ENCODE results near the gene SH3D21. TPM values are rescaled to one million over a fixed set of nuclear protein-coding genes. Genes with fewer than 3 reads are reported as not detected.
A peak's percentile ranks its signal among the peaks of the same experiment; 100 is the strongest.

Gene SH3D21
- total RNA-seq, 1 donor from 2014 or later, result 0.82 TPM

DNA sequence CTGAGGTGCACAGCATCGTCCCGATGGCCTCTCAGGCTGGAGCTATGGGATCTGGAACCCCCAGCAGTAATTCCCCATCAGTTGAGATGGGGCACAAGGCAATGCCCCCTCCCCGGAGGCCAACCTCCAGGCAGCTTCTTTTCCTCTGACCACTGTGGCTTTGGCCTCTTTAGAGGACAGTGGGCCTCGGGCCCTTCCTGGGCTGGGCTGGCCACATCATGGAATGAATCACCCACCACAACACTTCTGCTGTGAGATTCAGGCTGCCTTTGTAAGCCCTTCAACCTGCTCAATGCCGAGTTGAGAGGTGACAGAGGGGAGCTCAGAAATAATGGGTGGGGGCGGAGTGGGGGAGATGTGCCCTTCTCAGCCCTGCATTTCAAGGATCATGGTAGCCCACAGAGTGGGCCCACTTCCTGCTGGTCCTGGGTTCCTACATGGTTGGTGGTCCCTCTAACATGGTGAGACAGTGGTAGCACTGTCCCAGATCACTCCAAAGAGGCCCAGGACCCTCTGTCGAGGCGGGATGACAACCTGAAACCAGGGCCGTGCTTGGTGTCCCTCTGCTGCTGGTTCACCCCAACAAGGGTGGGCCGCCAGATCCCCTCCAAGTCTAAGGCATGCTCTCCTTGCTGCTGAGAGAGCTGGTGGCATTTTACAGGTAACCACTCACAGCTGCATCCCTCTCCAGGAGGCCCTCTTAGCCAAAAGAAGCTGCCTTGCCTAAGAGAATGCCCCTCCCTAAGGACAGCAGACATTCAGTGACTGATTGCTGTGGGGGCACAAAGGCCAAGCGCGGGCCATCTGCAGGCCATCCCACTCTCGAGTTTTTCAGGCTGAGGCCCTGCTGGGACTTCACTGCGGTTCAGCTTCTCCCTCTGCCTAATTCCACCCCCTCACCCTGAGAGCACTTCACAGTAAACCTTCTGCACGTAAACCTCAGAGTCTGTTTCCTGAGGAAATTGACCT lies 47.0 kb downstream of the SH3D21 start:
- FAIRE-seq (no peak), DNase-seq (ENCODE audit: low spot score in 2 of 2) (no peak)

DNA sequence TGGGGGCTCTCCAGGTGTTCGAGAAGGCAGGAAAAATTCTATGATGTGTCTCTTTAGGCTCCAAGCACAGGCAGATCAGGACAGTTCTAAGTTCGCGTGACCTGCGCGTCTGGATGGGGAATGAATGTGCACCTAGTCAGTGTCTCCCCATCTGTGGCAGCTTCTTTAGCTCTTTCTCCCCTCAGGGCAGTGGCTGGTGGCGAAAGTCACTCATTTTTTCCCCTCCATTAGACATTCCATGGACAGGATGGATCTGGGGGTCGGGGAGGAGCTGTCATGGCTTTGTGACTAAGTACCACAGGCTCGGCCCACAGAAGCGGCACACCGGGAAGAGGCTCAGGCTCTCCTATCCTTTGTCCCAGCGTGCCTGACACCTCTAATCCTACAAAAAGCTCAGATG lies 48.3 kb downstream of the SH3D21 start:
- no peak for DNase-seq (ENCODE audit: low spot score in 2 of 2)
- FAIRE-seq, result no peak

DNA sequence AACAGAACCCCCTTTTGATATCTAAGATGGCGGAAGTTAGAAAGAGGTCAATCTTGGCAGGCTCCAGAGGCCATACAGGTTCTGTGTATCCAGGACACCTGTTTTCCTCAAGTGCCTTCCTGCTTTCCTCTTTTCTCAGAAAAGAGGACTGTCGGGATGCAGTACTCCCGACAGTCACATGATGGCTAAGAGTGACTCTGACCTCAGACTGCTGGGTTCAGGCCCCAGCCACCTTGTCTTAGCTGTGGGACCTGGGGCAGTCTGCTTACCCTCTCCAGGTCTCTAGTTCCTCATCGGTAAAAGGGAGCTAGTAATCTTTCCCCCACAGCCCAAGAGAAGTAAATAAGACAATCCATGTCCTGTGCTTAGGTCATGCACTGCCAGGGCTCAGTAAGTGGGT lies 49.6 kb downstream of the SH3D21 start:
- no peak for DNase-seq (ENCODE audit: low spot score in 2 of 2)
- no peak for FAIRE-seq

DNA sequence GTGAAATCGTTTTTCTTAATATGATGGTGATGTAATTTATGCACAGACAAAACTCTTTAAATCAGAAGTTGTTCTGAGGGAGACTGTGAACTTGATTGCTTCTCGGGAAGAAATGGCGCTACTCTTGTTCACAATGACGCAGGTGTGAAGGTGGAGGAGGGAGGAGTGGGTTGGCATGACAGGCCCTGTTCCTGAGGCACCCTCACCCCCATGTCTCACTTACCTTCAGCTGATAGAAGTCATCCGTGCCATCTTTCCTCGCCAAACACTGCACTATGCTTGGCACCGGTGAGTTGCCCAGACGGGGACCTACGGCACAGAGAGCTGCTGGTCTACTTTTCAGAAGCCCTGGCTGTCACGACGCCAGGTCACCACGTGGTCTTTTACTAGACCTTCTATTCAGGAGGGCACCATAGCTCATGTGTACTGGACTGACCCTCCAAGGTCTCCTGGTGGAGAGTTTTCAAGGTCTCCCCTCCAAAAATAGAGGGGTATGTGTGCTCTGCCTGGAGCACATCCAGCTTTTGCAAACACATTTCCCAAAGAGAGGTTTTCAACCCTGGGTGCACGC lies 52.4 kb downstream of the SH3D21 start:
- no peak for FAIRE-seq
- DNase-seq (ENCODE audit: low spot score in 2 of 2), result no peak

DNA sequence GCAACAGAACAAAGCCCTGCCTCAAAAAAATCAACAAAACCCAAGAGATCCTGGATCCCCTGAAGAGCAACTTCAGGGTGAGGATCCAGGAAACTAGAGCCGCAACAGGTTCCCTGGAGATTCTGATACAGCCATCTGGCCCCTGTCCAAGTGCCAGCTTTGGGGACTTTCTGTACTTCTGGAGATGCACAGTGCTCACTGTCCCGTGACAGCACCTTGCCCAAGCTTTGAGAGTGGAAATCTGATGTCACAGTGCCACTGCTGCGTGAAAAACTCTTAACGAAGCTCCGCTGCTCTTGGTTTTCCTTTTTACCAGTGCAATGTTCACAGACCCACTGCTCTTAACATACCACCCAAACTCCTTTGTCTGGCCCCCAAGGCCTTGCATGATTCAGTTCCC lies 53.2 kb downstream of the SH3D21 start:
- DNase-seq (ENCODE audit: low spot score in 2 of 2) (no peak), FAIRE-seq (no peak)

DNA sequence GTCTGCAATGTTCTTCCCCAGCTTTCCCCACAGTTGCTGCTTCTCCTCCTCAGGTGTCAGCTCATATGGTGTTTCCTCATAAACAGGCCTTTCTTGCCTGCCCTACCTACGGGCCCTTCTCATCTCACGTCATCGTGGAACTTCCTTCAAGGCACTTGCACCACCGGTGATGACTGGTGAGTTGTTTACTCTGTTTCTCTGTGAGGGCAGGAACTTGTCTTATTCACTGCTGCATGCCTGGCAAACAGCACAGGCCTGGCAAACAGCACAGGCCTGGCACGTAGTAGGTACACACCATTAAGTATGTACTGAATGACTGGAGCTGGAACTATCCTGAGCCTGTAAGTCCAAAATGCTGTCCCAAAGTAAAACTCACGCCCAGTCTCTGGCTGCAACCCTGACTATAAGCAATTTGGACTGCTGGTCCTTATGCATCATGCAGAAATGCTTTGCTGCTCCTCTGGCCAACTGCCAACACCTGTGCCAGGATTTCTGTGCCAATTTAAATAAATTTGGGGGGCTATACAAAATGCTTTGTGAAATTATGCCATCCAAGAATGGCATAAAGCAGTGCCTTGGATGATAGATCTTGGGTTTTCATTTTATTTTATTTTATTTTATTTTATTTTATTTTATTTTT lies 53.9 kb downstream of the SH3D21 start:
- FAIRE-seq (no peak), DNase-seq (ENCODE audit: low spot score in 2 of 2) (no peak)

DNA sequence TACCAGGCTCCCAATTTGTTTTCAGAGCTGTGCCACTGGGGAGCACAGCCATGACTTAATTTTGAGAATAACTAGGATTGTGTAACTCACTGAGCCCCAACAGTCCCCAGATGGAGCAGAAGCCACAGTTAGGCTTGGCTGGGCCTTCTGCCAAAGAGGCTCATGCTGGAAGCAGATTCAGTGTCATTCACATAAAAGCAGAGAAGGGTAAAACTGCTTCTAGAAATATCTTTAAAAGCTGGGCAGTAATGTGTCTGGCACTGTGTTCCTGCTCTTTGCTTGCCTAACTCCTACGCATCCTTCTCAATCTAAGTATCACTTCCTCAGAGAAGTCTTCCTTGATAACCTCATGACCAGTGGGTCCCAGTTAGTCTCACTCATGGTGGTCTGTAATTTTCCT lies 59.2 kb downstream of the SH3D21 start:
- DNase-seq (ENCODE audit: low spot score in 2 of 2) (no peak), FAIRE-seq (no peak)

DNA sequence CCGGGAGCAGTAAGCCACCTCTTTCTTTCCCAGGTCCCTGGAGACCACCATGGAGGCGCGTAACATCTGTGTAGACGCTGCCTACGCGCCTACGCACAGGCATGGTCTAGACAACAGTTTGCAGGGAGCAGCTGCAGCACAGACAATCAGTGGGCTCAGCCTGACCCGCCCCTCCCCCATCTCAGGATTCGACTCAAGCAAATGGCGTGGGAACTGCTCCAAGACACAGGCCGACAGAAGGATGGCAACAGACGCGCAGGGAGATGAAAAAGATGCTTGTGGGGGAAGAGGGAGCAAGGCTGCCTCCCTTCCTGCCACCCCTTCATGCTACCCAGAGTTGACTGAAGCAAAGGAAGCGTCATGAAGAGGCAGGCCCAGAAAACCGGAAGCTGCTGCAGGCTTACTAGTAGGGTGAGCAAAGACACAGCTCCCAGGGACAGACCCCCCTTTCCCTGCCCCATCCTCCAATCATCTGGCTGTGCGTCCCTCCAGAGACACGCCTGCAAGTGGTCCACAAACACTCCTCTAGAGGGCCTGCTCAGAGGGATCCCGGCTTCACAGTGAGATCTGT lies 60.0 kb downstream of the SH3D21 start:
- FAIRE-seq (no peak), DNase-seq (ENCODE audit: low spot score in 2 of 2) (no peak)

DNA sequence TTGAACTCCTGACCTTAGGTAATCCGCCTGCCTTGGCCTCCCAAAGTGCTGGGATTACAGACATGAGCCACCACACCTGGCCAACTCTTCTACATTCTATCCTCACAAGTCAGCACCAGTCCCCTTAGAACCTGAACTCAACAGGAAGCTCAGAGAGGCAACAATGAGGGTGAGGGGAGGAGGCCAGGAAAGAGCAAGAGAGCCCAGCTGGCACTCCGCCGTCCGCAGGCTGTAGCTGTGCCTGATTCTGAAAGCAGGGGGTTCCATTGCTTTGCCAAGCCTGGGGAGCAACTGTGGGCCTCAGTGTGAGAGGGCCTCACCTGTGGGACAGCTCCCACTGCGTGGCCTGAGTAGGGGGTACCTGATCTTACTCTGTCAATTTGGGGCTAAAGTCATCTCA lies 60.9 kb downstream of the SH3D21 start:
- DNase-seq (ENCODE audit: low spot score in 2 of 2) (no peak), FAIRE-seq (no peak)

DNA sequence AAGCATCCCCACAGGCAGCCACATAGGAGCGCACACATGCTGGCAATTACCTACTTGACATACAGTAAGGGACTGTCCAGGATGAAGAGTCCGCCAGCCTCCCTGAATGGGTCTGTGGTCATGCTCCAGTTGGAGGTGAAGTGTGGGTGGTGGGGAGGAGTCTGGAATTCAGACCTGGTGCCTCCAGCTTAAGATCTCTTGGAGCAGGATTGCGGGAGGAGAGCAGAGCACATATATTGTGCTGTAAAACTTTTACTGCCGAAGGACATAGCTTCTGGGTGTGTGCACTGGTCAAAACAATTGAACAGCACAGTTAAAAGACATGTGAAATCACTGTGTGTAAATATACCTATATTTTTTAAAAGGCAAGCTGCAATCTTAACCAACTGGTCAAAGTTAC lies 61.6 kb downstream of the SH3D21 start:
- DNase-seq (ENCODE audit: low spot score in 2 of 2) (no peak), FAIRE-seq (no peak)

DNA sequence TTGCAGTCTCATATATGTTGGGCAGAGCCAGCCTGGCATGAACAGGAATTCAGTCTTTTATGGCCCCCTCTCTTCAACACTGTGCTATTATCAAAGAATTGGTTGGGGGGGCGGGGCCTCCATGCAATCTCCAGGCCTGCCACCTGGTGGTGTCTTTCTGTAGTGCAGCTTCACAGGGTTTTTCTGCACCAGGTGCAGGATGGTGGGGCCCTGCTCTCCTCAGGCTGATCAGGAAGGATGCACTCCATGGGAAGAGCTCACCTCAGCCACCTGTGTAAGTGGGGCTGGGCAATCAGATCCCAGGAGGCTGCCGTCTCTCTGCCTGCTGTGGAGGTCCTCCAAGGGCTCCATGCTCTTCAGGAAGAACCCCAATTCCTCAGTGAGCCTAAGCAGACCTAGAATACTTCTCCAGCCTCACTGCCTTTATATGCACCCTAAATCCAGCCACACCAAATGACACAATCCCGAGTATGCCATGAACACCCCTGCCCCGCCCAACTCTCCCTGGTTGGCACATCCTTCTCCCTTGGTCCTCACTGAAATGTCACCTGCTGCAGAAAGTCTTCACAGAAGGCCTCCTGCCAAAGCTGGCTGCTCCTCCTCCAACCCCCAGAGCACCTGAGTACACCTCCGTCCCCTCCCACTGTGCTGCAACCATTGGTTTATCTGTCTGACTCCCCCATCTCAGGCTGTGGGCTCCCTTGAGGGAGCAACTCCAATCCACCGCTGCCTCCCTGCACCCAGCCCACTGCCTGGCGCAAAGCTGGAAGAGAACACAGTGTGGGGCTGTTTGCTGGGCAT lies 63.1 kb downstream of the SH3D21 start:
- no peak for FAIRE-seq

More for the DNA sequence above, 63.1 kb downstream of the SH3D21 start:
- peak; percentile 52 to 77 for DNase-seq (ENCODE audit: low spot score in 2 of 2)

Other genes with a start within 250 kb of the SH3D21 start
- 10.6 TPM for gene TEKT2, start 222.3 kb upstream of the SH3D21 start, total RNA-seq
- 20.4 TPM for gene ADPRS, start 217.5 kb upstream of the SH3D21 start, total RNA-seq
- gene COL8A2, start 181.1 kb upstream of the SH3D21 start, total RNA-seq, result 0.82 TPM
- 43.6 TPM for gene TRAPPC3, start 156.9 kb upstream of the SH3D21 start, total RNA-seq
- 70.1 TPM for gene MAP7D1, start 150.2 kb upstream of the SH3D21 start, total RNA-seq
- gene THRAP3, start 81.9 kb upstream of the SH3D21 start, total RNA-seq, result 80.3 TPM
- gene EVA1B, start 17.3 kb downstream of the SH3D21 start, total RNA-seq, result 3.7 TPM
- gene STK40, start 79.6 kb downstream of the SH3D21 start, total RNA-seq, result 10.6 TPM
- gene LSM10, start 91.5 kb downstream of the SH3D21 start, total RNA-seq, result 3.3 TPM
- 20.8 TPM for gene OSCP1, start 144.1 kb downstream of the SH3D21 start, total RNA-seq
- 15.9 TPM for gene MRPS15, start 158.0 kb downstream of the SH3D21 start, total RNA-seq
- gene CSF3R, start 176.5 kb downstream of the SH3D21 start, total RNA-seq, result 1.2 TPM

All from frontal cortex (tissue), 4 donors.